Tibial nerve (tissue), 4 donors: ENCODE results near the gene RELCH. TPM values are rescaled to one million over a fixed set of nuclear protein-coding genes. Genes with fewer than 3 reads are reported as not detected.

Experiments
- DNase-seq, 2 donors: peaks; one replicate each; pipeline ENCODE4 v3.0.0-alpha.2; 2019; ENCODE audit warnings: low spot score in 2 of 2
- H3K27ac ChIP-seq, 4 donors: fragments of 200-600 bp; sonication (generic) in 3 of 4; one replicate each; pipeline ENCODE4 v1.5.1; 2017 to 2019; ENCODE audit warnings: mild to moderate bottlenecking in 1 of 4
- H3K27me3 ChIP-seq, 2 donors: fragments of 200-600 bp; sonication (generic) in 1 of 2; one replicate each; pipeline versions ENCODE4 v1.5.1 to v1.6.0; 2017 to 2019
- H3K36me3 ChIP-seq, 3 donors: fragments of 200-600 bp; sonication (generic); one replicate each; pipeline ENCODE4 v1.5.1; 2018 to 2019
- H3K4me1 ChIP-seq, 4 donors: fragments of 200-600 bp; sonication (generic) in 3 of 4; one replicate each; pipeline ENCODE4 v1.5.1; 2017 to 2019
- H3K4me3 ChIP-seq, 4 donors: fragments of 200-600 bp; sonication (generic) in 3 of 4; one replicate each; pipeline ENCODE4 v1.5.1; 2017 to 2019; ENCODE audit warnings: mild to moderate bottlenecking in 1 of 4, moderate library complexity in 1 of 4
- H3K9me3 ChIP-seq, 4 donors: fragments of 200-600 bp; sonication (generic) in 3 of 4; one replicate each; pipeline ENCODE4 v1.5.1; 2017 to 2019
- CTCF ChIP-seq, 5 experiments: fragments of 200-600 bp in 3 of 5; fragments of 450-650 bp in 2 of 5; sonication (generic) in 3 of 5; IDR thresholded peaks; one replicate each; pipeline ENCODE4 v1.5.1; 2016 to 2019; ENCODE audit warnings: antibody characterized with exemption in 5 of 5, mild to moderate bottlenecking in 3 of 5, moderate library complexity in 2 of 5
- EP300 ChIP-seq, 2 donors: sonication (generic); formaldehyde crosslinking; IDR thresholded peaks; one replicate each; pipeline ENCODE4 v1.6.1; 2017; ENCODE audit warnings: antibody characterized with exemption in 2 of 2, mild to moderate bottlenecking in 1 of 2
- POLR2A ChIP-seq, 2 donors: fragments of 450-650 bp; IDR thresholded peaks; one replicate each; pipeline ENCODE4 v1.6.1; 2017; ENCODE audit warnings: antibody characterized with exemption in 2 of 2, mild to moderate bottlenecking in 2 of 2, moderate library complexity in 2 of 2
- whole genome bisulfite sequencing, 2 donors: methylation state at CpG; one replicate each; pipeline ENCODE4 v1.1.5; 2018; 5-methylcytosine and 5-hydroxymethylcytosine counted together
- total RNA-seq, 4 donors: library from RNA; depleted of rRNA; stranded (reverse); fragments of >200 nt; gene quantifications; one replicate each; pipeline ENCODE4 v1.1.0, GENCODE V29; 2016

RELCH gene
- total RNA-seq, 4 donors from 2014 or later: 25.8 to 54.6 (median 34.0) TPM

GRCh38 chr18:62226047-62226446 is 39.0 kb downstream of the RELCH start:
- H3K27ac ChIP-seq: no peak overlapping the region
- TF ChIP-seq EP300 (IDR thresholded peaks at IDR 0.05) (no peak), CTCF (IDR thresholded peaks at IDR 0.05) (no peak), POLR2A (IDR thresholded peaks at IDR 0.05) (no peak)
- no peak for DNase-seq
- 94% methylated on average over 3 of the region's 3 CpGs for WGBS, 2 donors
- peaks cover 0 to 16% (median 0%) of the 10 kb centered on the region in 4 donors for H3K9me3 ChIP-seq
- H3K27me3 ChIP-seq: no peaks in the 10 kb centered on the region
- H3K4me1 ChIP-seq: no peaks in the 10 kb centered on the region
- peaks cover 0 to 84% (median 4%) of the 10 kb centered on the region in 3 donors for H3K36me3 ChIP-seq
- no peak overlapping the region for H3K4me3 ChIP-seq

- Histone ChIP-seq H3K36me3 (peaks cover 0 to 55% (median 0%) of the 10 kb centered on the region in 3 donors), H3K9me3 (no peaks in the 10 kb centered on the region), H3K4me3 (no peak overlapping the region), H3K27me3 (no peaks in the 10 kb centered on the region), H3K4me1 (no peaks in the 10 kb centered on the region), H3K27ac (no peak overlapping the region)
- no peak for DNase-seq
- TF ChIP-seq CTCF (IDR thresholded peaks at IDR 0.05) (no peak), EP300 (IDR thresholded peaks at IDR 0.05) (no peak), POLR2A (IDR thresholded peaks at IDR 0.05) (no peak)
- WGBS, 2 donors: 94 to 100% methylated on average over 1 of the region's 1 CpG
These were observed 49.2 kb downstream of the RELCH start for GRCh38 chr18:62236252-62236651.

- H3K4me1 ChIP-seq: no peaks in the 10 kb centered on the region
- no peak for TF ChIP-seq CTCF (IDR thresholded peaks at IDR 0.05)
- TF ChIP-seq POLR2A (IDR thresholded peaks at IDR 0.05): no peak
- TF ChIP-seq EP300 (IDR thresholded peaks at IDR 0.05): no peak
- WGBS, 2 donors: 89 to 90% methylated on average over 3 of the region's 3 CpGs
- H3K9me3 ChIP-seq: no peaks in the 10 kb centered on the region
- H3K27me3 ChIP-seq: no peaks in the 10 kb centered on the region
- H3K27ac ChIP-seq: no peak overlapping the region
- H3K36me3 ChIP-seq: peaks cover 0 to 44% (median 0%) of the 10 kb centered on the region in 3 donors
- no peak for DNase-seq
- H3K4me3 ChIP-seq: no peak overlapping the region
These were observed 52.4 kb downstream of the RELCH start for GRCh38 chr18:62239475-62239874.

GRCh38 chr18:62242955-62243354 is 55.9 kb downstream of the RELCH start:
- Histone ChIP-seq H3K4me1 (no peaks in the 10 kb centered on the region), H3K4me3 (no peak overlapping the region), H3K27me3 (no peaks in the 10 kb centered on the region), H3K27ac (no peak overlapping the region), H3K9me3 (no peaks in the 10 kb centered on the region), H3K36me3 (peaks cover 0 to 46% (median 0%) of the 10 kb centered on the region in 3 donors)
- TF ChIP-seq POLR2A (IDR thresholded peaks at IDR 0.05) (no peak), CTCF (IDR thresholded peaks at IDR 0.05) (no peak), EP300 (IDR thresholded peaks at IDR 0.05) (no peak)
- no peak for DNase-seq
- 77 to 79% methylated on average over 1 of the region's 1 CpG for WGBS, 2 donors

- no peaks in the 10 kb centered on the region for H3K27me3 ChIP-seq
- H3K4me1 ChIP-seq: no peaks in the 10 kb centered on the region
- DNase-seq: no peak
- no peak for TF ChIP-seq CTCF (IDR thresholded peaks at IDR 0.05)
- no peak for TF ChIP-seq POLR2A (IDR thresholded peaks at IDR 0.05)
- no peak for TF ChIP-seq EP300 (IDR thresholded peaks at IDR 0.05)
- WGBS, 2 donors: 97 to 98% methylated on average over 8 of the region's 8 CpGs
- no peaks in the 10 kb centered on the region for H3K9me3 ChIP-seq
- no peak overlapping the region for H3K27ac ChIP-seq
- H3K36me3 ChIP-seq: peaks cover 0 to 39% (median 0%) of the 10 kb centered on the region in 3 donors
- H3K4me3 ChIP-seq: no peak overlapping the region
These were observed 58.1 kb downstream of the RELCH start for GRCh38 chr18:62245177-62245576.
